ENCODE results near the gene MARCOL.

The MARCOL gene, protein sequence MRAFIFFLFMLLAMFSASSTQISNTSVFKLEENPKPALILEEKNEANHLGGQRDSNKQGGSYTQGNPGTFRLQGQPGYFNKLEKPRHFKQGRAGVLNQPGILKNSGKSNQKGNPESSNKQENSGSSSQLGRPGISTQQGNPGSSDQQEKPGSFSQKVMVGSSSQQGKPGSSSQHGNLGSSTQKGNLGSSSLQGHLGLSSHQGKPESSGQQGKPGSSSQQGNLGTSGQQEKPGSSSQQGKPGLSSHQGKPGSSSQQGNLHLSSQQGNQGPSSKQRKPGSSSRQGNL

DNA sequence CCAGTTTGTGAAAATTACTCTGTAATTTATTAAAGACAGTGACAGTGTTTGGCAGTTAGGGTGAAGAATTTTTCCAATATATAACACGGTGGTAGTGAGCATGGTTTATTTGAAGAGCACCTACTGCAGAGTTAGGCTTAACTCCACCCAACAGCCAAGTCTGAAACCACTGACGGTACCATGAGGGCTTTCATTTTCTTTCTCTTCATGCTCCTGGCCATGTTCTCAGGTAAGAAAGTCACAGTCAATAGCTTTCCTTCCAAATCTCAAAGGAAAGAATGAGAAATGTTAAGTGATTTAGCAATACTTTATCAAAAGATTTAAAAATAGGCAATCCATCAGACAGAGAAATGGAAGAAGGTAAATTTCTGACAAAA, at the start of gene MARCOL:
TSS of gene MARCOL (plus strand) at position 108 of the 377 bp plus-strand sequence. CDS start at position 181, 73 bp downstream.
- no peak for DNase-seq (ENCODE audit: low read depth)

DNA sequence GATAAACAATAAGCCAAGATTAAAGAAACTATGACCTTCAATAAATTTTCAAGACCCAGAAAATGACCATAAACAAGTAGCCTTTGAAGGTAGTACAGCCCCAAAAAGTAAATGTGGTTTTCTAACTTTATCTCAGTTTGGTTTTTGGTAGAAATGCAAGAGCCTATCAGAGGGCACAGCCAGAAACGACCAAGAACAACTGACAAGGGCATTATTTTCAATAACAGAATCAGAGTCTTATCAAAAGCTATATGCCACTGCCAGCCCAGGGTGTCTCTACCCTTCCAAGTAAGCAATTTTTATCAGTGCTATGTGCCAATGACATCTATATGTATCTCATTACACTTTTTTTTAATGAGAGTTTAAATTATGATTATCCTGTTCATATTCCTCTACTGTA, 47.3 kb upstream of the MARCOL start:
- DNase-seq (ENCODE audit: low read depth), result no peak

DNA sequence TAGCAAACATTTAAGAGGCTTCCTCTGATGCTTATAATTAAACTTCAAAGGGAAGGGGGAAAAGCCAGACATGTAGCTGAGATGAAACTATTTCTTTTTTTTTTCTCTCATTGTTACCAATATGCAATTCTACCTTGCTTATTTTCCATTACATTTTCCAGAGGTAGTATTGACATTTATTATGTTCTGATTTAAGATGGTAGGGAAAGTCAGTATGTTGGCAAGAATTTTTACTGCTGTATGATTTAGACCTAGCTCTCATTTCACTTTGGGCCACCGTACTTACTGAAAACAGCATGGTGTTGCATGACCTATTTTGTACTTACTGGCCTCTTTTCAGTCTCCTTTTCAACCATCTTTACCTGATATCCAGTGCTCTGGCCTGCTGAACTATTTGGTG, 45.1 kb upstream of the MARCOL start:
- DNase-seq (ENCODE audit: low read depth), result no peak

DNA sequence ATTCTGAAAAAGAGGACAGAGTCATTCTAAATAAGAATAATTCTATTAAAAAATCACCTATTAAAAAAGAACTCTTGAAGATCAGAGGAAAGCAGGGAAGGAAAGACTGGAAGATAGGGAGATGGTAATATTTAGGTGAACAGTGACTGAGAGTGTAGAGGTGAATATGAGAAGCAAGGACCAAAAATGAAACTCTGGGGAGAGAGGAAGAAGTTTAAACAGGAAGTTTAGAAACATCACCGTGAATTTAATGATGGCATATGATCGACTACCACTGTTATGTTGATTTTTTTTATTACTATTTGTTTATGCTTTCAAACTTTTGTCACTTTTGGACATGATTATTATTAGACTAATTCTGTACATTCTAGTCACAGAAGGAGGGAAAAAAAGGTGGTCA, 37.2 kb upstream of the MARCOL start:
- no peak for DNase-seq (ENCODE audit: low read depth)

DNA sequence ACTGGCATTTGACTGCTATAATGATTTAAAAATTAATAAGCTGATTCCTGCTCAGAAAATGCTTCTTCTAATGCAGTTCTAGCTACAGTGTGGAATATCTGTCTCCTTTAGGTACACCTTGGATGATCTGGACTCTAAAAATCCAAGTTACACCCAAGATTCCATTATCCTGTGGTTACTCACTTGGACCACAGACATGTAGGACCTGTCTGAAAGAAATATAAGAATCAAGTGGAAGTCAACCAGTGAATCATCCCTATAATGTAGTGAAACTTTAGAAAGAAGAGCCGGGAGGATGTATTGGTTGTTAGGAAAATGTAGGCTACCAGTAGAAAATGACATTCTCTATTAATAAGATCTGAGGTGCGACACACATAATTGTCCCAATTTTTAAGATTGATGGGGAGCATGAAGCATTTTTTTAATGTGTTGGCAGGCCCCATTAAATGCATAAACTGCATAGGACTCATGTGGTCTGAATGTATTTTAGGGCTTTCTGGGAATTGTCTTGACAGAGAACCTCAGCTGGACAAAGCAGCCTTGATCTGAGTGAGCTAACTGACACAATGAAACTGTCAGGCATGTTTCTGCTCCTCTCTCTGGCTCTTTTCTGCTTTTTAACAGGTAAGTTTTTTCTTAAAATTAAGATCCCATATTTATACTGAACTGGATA, 35.7 kb upstream of the MARCOL start, which contains the start of gene SPINK6:
TSS of gene SPINK6 (plus strand) at position 512 of the 673 bp plus-strand sequence. CDS start at position 567, 55 bp downstream.
- no peak for DNase-seq (ENCODE audit: low read depth)

DNA sequence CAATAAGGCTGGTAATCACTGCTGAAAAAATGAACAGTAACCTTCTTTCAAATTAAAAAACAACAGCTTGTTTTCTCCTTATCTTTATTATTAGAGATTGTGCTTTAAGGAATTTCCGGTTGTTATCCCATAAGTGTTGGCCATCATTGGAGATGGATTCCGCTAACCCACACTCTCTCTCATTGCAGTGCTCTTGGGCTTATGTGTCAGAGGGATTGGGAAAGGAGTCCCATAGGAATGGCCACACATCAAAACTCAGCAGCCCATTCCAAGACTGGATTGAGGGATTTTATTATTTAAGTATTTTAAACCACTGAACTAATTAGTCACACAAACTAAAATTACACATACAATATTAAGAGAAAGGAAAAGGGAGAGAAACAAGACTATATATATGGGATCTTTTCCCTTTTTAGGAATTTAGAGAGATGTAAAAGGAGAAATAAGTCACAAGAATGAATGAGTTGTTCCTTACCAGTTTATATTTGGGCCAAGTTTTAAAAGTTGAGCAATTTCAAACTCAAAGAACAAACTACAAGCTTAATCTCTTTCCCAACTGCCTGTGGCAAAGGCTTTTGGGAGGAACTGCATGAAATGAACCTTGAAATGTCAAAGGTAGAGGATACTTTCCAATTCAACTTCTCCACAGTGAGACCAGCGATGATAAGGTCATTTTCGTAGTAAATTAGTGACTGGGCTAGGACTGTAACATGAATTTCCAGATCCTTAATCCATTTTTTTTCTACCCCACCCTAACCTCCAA, 33.1 kb upstream of the MARCOL start:
- DNase-seq (ENCODE audit: low read depth), result no peak

DNA sequence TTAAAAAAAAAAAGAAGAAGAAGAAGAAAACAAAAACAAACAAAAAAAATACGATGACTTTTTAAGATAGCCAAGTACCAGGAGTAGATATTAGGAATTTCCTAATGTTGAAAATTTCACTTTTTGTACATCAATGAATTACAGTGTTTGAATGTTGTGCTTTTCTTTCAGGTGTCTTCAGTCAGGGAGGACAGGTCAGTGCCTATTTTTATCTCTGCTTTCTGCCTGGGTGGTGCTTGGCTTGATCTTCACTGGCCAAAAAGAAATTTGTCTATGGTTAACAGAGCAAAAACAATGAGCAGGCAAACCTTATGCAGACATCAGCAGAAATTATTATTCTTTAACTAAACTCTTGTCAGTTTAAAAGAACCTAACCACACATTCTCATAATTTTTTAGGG, 32.5 kb upstream of the MARCOL start:
- DNase-seq (ENCODE audit: low read depth), result no peak

DNA sequence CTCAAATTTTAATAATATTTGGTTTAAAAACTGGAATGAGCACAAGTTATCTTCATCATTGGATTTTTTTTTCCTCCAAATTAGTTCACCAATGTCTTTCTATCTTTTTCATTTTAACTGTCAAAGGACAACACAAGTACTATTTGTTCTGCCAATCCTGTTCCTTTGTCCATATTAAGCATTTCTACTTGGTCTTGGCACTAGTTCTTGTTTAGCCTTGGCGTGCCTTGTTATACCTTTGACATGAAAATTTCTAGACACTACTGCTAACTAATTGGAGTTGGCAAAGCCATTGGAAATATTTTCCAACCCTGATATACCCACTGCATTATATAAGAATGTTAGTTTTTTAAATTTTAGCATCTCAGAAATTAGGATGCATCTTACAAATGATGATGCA, 31.7 kb upstream of the MARCOL start:
- DNase-seq (ENCODE audit: low read depth), result no peak

DNA sequence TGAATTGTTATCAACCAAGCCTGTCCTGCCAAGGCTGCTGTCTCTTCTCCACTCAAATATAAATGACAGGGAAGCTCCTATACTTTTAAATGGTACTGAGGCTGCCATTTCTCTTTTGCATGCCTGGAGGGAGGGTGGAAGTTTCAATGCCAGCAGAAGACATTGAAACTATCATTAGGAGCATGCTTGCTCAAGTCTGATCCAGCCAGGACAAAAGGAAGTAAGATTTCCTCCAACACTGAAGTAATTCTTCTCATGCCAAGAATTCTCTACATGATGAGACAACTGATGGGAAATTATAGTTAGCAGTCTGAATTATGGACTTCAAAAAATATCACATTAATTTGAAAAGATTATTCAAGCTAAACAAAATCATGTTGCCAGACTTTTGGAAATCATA, 30.1 kb upstream of the MARCOL start:
- DNase-seq (ENCODE audit: low read depth), result no peak

DNA sequence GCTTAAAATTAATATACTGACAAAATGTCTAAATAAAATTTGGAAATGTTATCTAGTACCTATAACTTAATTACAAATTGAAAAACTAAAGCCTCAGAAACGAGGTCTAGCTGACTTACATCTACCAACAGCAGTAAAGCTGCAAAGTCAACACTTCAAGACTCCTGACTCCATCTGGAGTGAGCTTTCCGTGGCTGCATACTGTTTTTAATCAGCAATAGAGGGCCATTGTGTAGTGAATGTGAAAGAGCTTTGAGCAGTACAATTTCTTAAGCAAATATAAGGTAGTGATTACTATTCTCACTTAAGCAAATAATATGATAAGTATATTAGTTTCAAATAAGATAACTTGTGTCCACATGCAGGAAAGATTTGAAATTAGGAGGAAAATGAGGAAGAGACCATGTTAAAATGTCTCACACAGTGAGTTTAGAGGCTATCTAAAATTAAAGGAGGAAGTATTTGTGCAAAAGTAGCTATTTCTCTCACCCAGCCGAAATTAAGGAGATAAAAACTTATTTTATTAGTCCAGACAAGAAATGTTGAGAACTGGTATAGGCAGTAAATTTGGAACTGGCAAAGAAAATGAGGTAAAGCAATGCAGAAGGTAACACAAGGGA, 29.1 kb upstream of the MARCOL start:
- no peak for DNase-seq (ENCODE audit: low read depth)

DNA sequence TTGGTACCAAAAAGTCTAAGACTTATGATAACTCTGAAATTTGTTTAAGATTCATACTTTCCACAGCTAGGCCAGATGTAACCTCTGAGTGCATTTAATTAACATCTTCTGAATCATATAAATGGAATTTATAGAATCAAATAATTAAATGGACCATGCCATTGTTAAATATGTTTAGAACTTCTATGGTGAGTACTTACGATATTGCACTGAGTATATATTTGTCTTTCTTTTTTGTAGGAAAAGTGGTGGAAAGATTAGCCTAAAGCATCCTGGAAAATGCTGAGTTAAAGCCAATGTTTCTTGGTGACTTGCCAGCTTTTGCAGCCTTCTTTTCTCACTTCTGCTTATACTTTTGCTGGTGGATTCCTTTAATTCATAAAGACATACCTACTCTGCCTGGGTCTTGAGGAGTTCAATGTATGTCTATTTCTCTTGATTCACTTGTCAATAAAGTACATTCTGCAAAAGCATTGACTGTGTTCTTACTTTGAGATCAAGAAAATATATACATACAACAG, 23.6 kb upstream of the MARCOL start:
- no peak for DNase-seq (ENCODE audit: low read depth)

DNA sequence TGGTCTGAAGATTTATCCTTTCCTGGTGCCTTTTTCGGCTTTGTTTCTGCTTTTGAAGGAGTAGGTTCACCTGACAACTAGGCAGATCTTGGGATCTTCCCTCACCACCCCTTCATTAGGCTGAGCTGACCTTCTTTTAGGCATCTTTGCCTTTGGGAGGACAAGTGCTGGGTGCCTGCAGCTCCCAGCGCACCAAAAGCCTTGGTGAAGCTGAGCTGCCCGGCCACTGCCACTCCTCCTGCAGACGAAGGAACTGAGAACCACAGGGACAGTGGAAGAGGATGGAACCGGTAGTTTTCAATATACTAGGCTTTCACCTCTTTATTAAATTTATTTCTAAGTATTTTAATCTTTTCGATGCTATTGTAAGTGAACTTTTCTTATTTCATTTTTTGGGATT, 16.8 kb upstream of the MARCOL start:
- no peak for DNase-seq (ENCODE audit: low read depth)

DNA sequence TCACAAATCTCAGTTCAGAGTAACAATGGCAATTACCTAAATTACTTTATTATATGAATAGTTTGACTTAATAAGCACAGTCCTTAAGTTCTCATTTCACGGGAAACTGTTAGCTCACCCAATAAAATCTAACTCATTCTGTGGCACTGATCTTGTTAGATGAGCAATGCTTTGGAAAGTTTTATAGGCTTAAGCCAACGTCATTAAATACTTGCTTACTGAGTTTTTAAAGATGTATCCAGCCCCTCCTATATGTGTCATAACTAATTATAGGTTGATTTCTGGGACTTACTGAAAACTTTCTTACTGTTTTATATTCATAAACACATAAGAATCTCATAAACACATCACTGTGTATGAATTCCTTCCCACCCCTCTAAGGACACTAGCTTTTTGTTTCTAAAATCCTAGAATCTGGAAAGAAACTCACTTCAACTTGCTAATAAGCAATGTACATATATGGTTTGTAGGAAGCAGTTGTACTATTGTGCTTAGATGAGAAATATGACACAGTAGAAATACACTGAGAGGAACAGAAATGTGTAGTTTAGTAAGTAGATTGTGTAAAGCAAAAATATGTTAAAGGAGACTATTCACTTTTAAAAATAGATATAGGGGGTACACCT, 14.1 kb upstream of the MARCOL start:
- DNase-seq (ENCODE audit: low read depth), result no peak

DNA sequence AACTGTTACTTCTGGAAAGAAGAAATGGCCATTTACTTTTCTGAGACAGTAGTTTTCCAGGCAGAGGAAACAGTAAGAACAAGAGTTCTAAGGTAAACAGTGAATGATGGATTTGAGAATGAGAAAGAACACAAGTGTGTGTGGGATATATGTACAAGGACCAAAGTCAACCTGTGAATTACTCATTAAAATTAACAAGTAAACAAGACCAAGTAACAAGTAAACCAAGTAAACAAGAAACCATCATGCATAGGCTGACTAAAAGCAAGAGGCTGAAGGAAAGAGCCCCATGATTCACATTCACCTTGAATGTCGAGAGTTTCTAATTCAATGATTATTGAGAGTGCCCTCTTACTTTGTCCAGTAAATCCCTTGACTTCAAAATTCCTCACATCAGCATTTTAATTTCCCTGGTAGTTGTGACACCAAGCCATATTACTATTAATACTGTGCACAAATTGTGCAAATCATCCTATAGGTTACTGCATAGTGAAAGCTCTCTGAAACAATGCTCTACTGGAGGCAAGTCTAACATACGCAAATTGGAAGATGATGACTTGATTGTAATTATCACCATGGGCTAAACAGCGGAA, 9.8 kb upstream of the MARCOL start:
- no peak for DNase-seq (ENCODE audit: low read depth)

DNA sequence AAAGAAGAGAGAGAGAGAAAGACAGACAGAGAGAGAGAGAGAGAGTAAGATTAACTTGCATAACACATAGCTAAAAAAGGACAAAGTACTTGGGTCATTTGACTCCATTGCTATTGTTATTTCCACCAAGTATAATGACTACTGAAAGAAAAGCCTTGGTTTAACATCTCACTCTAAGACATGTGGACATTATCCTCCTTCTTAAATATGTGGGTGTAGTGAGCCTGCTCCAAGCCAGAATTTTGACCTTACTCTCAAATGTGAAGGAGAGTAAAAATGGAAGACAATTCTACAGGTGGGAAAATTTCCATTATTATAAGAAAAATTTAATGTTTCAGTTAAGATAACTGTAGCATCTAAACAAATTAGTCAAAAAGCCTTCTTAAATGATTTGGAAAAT, 8.5 kb upstream of the MARCOL start:
- no peak for DNase-seq (ENCODE audit: low read depth)

DNA sequence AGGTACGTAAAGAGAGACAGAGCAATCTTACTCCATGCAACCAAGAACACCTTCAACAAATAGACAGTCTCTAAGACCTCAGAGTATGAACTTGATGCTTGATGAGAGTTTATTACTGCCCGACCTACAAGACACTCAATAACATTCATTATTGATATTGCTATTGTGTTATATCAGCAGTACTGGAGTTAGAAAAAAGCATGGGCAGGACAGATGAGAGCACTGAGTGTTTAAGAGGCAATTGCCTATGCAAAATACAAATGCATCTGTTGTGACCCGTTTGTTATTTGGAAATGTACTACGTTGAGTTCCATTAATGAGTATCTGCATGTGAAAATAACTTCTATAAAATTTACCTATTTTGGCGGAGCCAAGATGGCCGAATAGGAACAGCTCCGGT, 8.1 kb upstream of the MARCOL start:
- DNase-seq (ENCODE audit: low read depth), result no peak

DNA sequence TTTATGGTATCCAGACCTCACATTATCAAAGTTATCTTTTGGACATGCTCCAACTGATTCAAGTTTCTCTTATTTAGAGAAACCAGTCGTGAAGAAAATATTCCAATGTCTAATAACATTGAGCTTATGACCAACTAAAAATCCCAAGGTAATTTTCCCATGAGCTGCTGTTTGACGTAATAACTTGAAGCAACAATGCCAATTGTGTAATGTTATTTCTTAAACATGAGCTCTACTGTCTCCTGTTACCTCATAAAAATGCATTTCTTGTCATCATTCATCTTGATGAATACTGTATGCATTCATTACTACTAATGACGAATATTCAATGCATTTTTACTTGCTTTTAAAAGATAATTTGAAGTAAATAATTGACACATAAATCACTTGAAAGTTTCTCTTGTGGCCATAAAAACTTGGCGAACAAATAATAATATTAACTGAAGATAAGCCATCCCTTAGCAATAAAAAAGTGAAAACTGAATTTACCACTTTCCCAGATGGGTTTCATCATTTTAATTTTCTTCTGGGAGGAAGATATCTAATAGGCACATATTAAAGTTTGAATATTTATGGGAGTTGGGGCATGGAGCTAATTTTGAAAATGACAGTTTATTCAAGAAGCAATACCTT, 424 bp upstream of the MARCOL start:
- DNase-seq (ENCODE audit: low read depth), result no peak

DNA sequence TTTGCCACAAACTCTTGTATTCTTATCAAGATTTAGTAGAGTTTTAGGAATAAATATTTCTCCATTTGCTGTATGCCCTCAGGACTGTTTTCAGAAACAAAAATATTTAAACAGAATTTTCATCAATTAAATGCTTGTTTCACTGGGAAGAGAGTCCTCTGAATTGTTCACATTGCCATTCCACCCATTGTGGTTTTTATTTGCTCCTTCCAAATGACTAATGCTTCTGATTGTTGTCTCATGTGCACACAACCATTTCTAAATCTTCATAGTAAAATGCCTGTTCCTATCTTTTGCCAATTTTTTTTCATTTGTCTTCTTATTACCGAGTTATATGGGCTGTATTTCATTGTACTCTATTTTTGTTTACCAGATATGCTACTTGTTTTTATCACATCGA, 10.6 kb downstream of the MARCOL start:
- DNase-seq (ENCODE audit: low read depth), result no peak

DNA sequence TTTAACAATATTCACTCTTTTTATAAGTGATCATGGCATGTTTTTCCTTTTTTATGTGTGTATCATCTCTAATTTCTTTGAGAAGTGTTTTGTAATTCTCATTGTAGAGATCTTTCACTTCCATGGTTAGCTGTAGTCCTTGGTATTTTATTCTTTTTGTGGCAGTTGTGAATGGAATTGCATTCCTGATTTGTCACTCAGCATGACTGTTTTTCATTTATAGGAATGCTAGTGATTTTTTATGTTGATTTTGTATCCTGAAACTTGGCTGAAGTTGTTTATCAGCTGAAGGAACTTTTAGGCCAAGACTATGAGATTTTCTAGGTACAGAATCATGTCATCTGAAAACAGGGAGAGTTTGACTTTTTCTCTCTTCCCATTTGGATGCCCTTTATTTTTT, 17.1 kb downstream of the MARCOL start:
- no peak for DNase-seq (ENCODE audit: low read depth)

DNA sequence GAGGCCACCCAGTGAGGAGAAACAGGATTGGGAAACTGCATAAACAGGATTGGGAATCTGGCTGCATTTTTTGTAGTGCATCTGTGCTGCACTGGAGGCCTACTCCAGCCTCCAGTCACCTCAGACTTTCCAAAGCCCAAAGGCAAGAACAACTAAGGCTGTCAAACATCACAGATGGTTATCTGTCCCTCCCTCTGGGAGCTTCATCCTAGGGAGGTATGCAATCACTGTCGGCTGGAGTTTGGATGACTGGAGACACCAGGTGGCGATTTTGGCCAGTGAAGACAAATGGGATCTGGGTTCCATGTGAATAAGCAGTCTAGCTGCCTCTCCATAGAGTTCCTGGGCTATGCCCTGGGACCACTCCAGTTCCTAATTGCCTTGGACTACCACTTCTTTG, 21.0 kb downstream of the MARCOL start:
- DNase-seq (ENCODE audit: low read depth), result no peak

DNA sequence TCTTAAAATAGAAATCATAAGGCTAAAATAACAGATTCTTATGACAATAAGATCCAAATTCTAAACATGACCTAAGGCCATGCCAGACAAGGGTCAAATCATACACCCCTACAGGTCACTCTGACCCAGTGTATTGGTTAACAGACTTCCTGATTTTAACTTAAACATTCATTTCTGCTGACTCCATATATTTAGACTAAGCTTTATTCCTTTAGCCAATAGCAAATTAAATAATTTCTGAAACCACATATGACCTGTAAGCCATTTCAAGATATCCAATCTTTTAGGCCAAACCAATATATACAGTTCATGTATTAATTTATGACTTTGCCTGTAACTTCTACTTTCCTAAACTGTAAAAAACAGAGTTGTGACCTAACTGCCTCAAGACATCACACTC, 22.9 kb downstream of the MARCOL start:
- DNase-seq (ENCODE audit: low read depth), result no peak

All from activated T-helper 1 cell treated with Interleukin-2 at 50 U/mL for 16 hours (primary cell).